Epithelial cell of esophagus (primary cell): ENCODE data around the gene INTS2.

ENCODE experiments used
- DNase-seq: peaks from one replicate; pipeline ENCODE4 v3.0.0; 2010; ENCODE audit warnings: low read depth
- H3K4me3 ChIP-seq: 2 replicates; pipeline ENCODE4 v1.5.1; 2011; ENCODE audit warnings: mild to moderate bottlenecking, low read length, control low read depth
- CTCF ChIP-seq: IDR thresholded peaks from 2 replicates; pipeline ENCODE4 v1.5.1; 2011; ENCODE audit warnings: low read depth, mild to moderate bottlenecking, low read length, control low read depth, inconsistent platforms; ENCODE audit not compliant: insufficient read depth; ENCODE audit errors: missing control alignments

The INTS2 gene

GRCh38 chr17:61839300-61839786 is 88.4 kb downstream of the INTS2 start:
- H3K4me3 ChIP-seq, result no peak overlapping the region
- DNase-seq, result no peak
- no peak for TF ChIP-seq CTCF

DNA sequence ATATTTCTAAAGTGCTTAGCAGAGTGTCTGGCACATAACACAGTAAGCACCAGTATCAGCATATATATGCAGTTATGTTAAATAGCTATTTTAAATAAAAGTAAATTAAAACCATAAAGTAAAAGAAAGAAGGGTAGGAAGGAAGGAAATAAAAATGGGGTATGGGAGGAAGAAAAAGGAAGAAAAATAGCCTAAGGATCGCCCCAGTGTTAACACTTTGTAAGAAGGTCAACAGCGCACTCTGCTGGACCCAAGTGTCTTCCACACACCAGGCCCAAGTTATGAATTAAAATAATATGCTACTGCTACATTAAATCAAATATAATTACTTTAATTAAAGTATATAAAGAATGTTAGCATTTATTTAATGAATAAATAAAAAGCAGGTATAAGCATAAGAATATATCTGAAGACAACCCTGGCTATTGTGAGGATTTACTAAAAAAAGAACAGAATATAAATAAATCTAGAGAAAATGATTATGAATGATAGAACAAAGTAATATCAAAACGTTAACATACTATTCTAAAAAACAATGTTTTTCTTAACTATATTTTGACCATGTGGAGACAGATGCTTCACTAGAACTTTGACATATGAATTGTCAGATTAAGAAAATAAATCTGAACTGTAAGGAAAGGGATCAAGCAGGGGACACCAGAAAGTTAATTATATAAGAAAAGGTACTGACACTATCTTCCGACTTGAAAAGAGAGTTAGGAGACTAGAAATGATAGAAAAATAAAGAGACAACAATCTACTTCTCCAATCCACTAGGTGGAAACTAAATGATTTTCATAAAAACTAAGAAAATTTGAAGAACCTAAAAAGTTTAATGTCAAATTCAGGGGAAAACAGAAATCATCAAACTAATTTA is 90.4 kb downstream of the INTS2 start:
- TF ChIP-seq CTCF, result peak; percentile 84
- no peak overlapping the region for H3K4me3 ChIP-seq
- peak; percentile 77 for DNase-seq

- DNase-seq, result peak; percentile 3
- TF ChIP-seq CTCF, result no peak
- no peak overlapping the region for H3K4me3 ChIP-seq
Measured at GRCh38 chr17:61836266-61837174, 91.3 kb downstream of the INTS2 start.

DNA sequence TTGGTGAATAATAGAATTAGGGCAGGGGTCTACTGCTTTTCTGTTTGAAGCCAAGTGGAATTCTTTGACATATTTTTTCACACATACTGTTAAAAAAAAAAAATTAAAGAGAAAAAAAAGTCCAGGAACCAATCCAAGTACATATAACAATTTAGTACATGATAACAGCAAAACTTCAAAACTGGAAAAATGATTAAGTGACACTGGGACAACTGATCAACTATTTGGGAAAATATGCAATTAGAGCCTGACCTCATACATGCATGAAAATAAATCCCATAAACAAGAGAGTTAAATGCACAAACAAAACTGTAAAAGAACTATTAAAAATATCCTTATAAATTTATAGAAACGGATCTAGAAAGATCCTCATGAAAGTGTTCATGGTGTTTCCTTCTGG is 92.2 kb downstream of the INTS2 start:
- no peak for TF ChIP-seq CTCF
- H3K4me3 ChIP-seq, result no peak overlapping the region
- no peak for DNase-seq

- no peak for DNase-seq
- no peak overlapping the region for H3K4me3 ChIP-seq
- TF ChIP-seq CTCF, result no peak
Measured at GRCh38 chr17:61834610-61835009, 93.2 kb downstream of the INTS2 start.

- no peak overlapping the region for H3K4me3 ChIP-seq
- no peak for TF ChIP-seq CTCF
- peak; percentile 90 for DNase-seq
Measured at GRCh38 chr17:61833536-61834193, 94.1 kb downstream of the INTS2 start.
